ENCODE results near the gene MAP1LC3B2.

Gene MAP1LC3B2

GRCh38 chr12:116595672-116596071 lies 36.5 kb downstream of the MAP1LC3B2 start:
- DNase-seq (ENCODE audit: low spot score): no peak

DNA sequence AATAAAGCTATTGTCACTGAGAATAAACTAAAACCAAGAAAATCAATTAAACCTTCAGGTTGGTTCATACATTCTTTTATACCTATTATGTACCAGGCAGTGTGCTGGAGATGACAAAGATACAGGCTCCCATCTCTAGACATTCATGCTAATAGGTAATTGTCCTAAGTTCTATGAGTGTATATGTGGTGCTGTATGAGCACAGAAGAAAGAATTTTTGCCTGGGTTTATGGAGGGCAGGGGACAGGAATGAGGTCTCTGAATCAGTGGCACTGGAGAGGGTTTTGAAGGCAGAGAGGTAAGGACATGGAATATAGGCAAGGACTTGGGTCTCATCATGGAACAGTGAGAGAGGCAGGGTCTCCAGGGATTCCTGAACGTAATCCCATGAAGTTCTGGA lies 38.7 kb downstream of the MAP1LC3B2 start:
- DNase-seq (ENCODE audit: low spot score): no peak

DNA sequence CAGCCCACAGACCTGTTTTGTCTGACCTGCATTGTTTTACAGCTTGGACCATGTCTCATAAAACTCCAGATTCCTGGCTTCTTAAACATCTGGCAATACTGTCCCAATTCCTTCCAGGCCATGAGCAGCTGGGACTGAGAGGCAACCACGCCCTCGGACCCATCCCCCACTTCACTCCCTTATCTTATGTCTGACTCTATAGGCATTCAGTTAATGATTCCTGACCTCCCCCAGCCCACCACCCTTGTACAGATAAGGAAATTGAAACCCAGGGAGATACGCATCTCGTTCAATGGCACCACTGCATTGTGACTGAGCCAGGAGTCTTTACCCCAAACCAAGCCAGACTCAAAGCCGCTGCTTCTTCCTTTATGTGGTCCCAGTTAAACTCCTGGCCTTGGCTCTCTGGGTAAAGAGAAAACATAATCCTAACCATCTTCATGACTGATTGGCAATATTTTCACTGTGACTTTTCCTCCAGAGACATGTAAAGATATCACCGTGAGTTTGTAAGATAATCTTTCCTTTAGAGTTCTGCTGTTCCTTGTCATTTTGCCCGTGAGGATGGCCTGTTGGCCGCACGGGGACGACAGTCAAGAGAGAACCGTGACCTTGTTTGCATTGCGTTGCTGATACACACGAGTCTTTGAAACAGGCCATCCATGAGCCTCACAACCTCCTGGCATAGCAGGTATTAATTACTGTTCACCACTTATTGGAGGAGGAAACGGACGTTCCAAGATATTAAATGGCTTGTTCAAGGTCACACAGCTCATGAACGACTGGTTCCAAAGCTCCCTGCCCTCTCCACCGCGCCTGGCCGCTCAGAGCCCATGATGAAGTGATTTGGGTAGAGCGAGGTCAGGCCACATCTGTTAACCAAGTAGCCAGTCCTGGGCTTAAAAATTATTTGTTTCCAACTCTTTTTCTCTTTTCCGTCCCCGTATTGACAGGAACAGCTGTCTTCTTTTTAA lies 39.4 kb downstream of the MAP1LC3B2 start:
- DNase-seq (ENCODE audit: low spot score): no peak

DNA sequence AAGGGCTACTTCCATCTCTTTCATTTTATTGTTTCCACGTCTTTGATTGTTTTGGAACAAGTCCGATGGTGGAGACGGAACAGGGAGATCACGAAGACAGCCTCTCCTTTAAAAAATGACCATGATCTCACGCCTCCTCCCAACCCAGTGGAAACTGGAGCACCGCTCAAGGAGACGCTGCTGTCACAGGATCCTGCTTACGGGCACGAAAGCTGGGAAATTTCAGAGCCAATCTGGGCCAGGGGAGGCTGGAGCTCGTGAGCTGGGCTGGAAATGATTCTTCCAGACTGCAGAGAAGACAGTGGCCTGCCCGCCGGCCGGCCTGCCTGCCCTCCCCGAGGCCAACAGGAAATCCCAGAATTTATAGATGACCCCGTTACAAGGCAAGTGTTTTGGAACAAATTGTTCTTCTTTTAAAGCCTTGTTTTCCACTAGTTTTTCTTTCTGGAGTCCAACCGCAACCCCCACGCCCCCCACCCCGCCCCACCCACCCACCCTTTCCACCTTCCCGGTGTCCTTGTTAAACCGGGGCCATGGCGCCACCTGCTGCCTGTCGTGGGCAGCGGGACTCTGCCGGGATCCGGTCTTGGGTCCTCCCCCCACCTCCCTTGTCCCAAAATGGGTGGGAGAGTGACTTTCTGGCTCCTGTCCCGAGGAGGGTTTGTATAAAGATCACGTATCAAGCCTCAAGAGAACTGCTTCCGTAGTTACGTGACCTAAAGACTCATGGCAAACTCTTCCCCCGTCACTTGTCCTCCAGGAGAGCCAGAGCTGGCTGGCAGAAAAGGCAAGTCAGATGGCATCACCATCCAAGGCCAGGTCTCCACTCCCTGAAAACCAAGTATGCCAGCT lies 40.3 kb downstream of the MAP1LC3B2 start:
- DNase-seq (ENCODE audit: low spot score): peak; percentile 83

DNA sequence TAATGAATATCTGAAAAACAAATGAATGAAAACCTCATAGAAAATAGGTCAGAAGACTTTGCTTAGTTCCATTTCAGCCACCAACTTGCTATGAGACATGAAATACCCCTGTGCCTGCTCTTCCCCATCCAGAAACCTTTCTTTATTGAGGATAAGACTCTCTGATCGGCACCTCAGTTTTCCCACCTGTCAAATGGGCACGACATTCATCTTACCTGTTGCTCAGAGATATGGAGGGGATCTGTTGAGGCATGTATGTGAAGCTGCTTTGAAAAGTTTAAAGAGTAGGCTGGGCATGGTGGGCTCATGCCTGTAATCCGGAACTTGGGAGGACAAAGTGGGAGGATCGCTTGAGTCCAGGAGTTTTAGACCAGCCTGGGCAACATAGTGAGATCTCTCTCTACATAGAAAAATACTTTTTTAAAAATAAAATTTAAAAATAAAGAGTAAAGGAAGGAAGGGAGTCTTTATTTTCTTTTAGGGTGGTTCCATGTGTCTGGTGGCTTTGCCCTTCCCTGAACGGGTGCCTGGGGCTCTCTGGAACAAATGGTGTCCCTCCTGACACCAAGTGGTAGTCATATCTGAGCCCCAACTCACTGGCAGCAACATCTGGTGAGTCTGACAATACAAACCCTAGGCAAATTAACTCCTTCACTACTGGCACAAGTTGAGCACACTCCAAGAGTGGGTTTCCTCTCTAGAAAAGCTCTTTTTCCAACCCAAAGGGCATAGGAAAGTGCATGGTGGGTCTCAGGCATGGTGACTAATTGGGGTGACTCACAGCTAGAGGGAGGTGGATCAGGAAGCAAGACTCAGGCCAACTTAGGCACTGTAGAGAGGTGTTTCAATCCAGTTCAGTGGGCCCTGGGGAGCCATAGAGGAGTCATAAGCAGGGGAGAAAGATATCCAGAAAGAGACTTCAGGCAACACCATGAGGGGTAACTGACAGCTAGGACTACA lies 42.1 kb downstream of the MAP1LC3B2 start:
- DNase-seq (ENCODE audit: low spot score): no peak

GRCh38 chr12:116601933-116602810 lies 43.0 kb downstream of the MAP1LC3B2 start:
- no peak for DNase-seq (ENCODE audit: low spot score)

GRCh38 chr12:116603546-116604177 lies 44.5 kb downstream of the MAP1LC3B2 start:
- DNase-seq (ENCODE audit: low spot score): no peak

GRCh38 chr12:116604178-116604895 lies 45.2 kb downstream of the MAP1LC3B2 start:
- no peak for DNase-seq (ENCODE audit: low spot score)

GRCh38 chr12:116604951-116605641 lies 45.9 kb downstream of the MAP1LC3B2 start:
- no peak for DNase-seq (ENCODE audit: low spot score)

DNA sequence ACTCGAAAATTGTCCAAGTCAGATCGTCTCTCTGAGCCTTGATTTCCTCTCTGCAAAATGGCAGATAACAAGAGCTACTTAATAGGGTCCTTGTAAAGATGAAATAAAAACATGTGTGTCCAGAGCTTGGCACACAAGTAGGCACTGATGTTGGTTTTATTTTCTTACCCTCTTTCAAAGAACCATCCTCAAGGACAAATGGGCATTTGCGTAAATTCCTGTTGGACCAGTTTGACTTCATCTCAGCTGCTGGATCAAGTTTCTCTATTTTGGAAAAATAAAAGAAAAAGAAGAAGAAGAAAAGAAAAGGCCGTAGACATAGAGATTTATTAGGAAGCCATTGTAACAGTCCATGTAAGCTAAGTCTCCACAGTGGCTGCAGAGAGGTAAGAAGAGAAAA lies 47.2 kb downstream of the MAP1LC3B2 start:
- DNase-seq (ENCODE audit: low spot score): no peak

- DNase-seq (ENCODE audit: low spot score): no peak
These were observed 47.9 kb downstream of the MAP1LC3B2 start for GRCh38 chr12:116607039-116607438.

- DNase-seq (ENCODE audit: low spot score): no peak
These were observed 50.3 kb downstream of the MAP1LC3B2 start for GRCh38 chr12:116609319-116610114.

GRCh38 chr12:116610971-116611541 lies 51.9 kb downstream of the MAP1LC3B2 start:
- no peak for DNase-seq (ENCODE audit: low spot score)

DNA sequence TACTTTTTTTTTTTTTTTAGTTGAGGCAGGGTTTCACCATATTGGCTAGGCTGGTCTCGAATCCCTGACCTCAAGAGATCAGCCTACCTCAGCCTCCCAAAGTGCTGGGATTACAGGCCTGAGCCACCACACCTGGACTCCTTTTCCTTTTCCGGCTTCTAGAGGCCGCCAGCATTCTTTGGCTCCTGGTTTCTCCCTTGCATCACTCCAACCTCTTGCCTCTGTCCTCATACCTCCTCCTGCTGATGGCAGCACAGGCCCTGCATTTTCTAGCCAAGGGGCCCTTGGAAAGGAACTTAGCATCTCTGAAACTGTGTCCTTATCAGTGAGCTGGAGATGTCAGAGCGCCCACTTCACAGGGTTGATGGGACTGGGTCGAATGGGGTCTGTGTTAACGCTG lies 53.3 kb downstream of the MAP1LC3B2 start:
- no peak for DNase-seq (ENCODE audit: low spot score)

GRCh38 chr12:116613256-116613655 lies 54.1 kb downstream of the MAP1LC3B2 start:
- no peak for DNase-seq (ENCODE audit: low spot score)

- no peak for DNase-seq (ENCODE audit: low spot score)
These were observed 55.2 kb downstream of the MAP1LC3B2 start for GRCh38 chr12:116614194-116614915.
